Measurements from ENCODE around the gene NKX2-4. TPM values are rescaled to one million over a fixed set of nuclear protein-coding genes. Genes with fewer than 3 reads are reported as not detected.

Gene NKX2-4
- total RNA-seq, 1 donor, result not detected

GRCh38 chr20:21358737-21359136, 38.6 kb downstream of the NKX2-4 start:
- H3K36me3 ChIP-seq (ENCODE audit: insufficient read depth, low read length), result peaks cover 39% of the 10 kb centered on the region
- no peaks in the 10 kb centered on the region for H3K27me3 ChIP-seq (ENCODE audit: insufficient read depth, low read length)
- no peak overlapping the region for H3K4me2 ChIP-seq (ENCODE audit: insufficient read depth, low read length)
- TF ChIP-seq CTCF (IDR thresholded peaks at IDR 0.05; ENCODE audit: extremely low read depth, low read depth, low read length), result no peak
- H4K20me1 ChIP-seq (ENCODE audit: insufficient read depth, low read length), result no peaks in the 10 kb centered on the region
- peaks cover 13% of the 10 kb centered on the region for H3K4me1 ChIP-seq (ENCODE audit: insufficient read depth, low read length)
- H3K79me2 ChIP-seq (ENCODE audit: insufficient read depth, low read length), result no peaks in the 10 kb centered on the region
- no peak overlapping the region for H2AFZ ChIP-seq (ENCODE audit: low read length)
- DNase-seq (ENCODE audit: insufficient read length, low spot score, missing footprints), result no peak
- H3K4me3 ChIP-seq (ENCODE audit: insufficient read depth, low read length), result no peak overlapping the region
- H3K27ac ChIP-seq (ENCODE audit: low read depth, low read length), result no peak overlapping the region
- H3K9me3 ChIP-seq (ENCODE audit: low read depth, low read length), result no peaks in the 10 kb centered on the region

DNA sequence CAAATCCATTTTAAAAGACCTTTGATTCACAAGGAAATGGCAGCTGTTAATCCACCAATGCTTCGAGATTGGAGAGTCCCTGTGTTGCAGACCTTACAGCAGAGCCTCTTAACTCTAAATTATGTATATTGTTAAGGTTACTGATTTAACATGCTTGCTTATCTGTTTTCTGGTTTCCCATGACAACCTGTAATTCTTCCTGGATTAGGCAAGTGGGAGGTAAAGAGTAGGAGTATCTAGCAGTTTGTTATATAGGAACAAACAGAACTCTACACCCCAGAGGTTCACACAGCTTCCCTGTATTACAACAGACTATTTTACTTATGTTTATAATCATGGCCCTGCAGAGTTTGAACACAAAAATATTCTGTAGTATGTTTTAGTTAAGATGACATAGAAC, 39.5 kb downstream of the NKX2-4 start:
- no peaks in the 10 kb centered on the region for H4K20me1 ChIP-seq (ENCODE audit: insufficient read depth, low read length)
- TF ChIP-seq CTCF (IDR thresholded peaks at IDR 0.05; ENCODE audit: extremely low read depth, low read depth, low read length), result no peak
- no peak for DNase-seq (ENCODE audit: insufficient read length, low spot score, missing footprints)

DNA sequence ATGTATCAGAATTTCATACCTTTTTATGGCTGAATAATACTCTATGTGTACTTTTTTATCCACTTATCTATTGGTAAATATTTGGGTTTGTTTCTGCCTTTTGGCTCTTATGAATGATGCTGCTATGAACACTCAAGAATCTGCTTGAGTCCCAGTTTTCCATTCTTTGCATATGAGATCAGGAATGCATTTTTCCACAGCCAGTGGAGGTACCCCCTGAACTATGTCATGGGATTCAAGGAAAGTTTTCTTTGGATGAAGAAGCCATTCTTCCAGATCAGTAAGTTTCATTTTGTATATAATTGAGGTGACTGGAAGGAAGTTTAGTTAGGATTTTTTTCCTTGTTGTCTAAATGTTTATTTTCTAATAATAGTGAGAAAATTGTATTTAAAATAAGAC, 40.9 kb downstream of the NKX2-4 start:
- no peak overlapping the region for H3K4me3 ChIP-seq (ENCODE audit: insufficient read depth, low read length)
- no peak overlapping the region for H2AFZ ChIP-seq (ENCODE audit: low read length)
- TF ChIP-seq CTCF (IDR thresholded peaks at IDR 0.05; ENCODE audit: extremely low read depth, low read depth, low read length), result no peak
- no peaks in the 10 kb centered on the region for H3K9me3 ChIP-seq (ENCODE audit: low read depth, low read length)
- peaks cover 22% of the 10 kb centered on the region for H3K4me1 ChIP-seq (ENCODE audit: insufficient read depth, low read length)
- DNase-seq (ENCODE audit: insufficient read length, low spot score, missing footprints), result no peak
- no peak overlapping the region for H3K4me2 ChIP-seq (ENCODE audit: insufficient read depth, low read length)
- H3K79me2 ChIP-seq (ENCODE audit: insufficient read depth, low read length), result peaks cover 3% of the 10 kb centered on the region
- no peak overlapping the region for H3K27ac ChIP-seq (ENCODE audit: low read depth, low read length)
- no peaks in the 10 kb centered on the region for H4K20me1 ChIP-seq (ENCODE audit: insufficient read depth, low read length)
- no peaks in the 10 kb centered on the region for H3K27me3 ChIP-seq (ENCODE audit: insufficient read depth, low read length)
- H3K36me3 ChIP-seq (ENCODE audit: insufficient read depth, low read length), result peaks cover 26% of the 10 kb centered on the region

More for the DNA sequence above, 39.5 kb downstream of the NKX2-4 start:
- Histone ChIP-seq H3K9me3 (ENCODE audit: low read depth, low read length) (no peaks in the 10 kb centered on the region), H3K4me3 (ENCODE audit: insufficient read depth, low read length) (no peak overlapping the region), H2AFZ (ENCODE audit: low read length) (no peak overlapping the region), H3K27ac (ENCODE audit: low read depth, low read length) (no peak overlapping the region), H3K4me2 (ENCODE audit: insufficient read depth, low read length) (no peak overlapping the region), H3K27me3 (ENCODE audit: insufficient read depth, low read length) (no peaks in the 10 kb centered on the region), H3K36me3 (ENCODE audit: insufficient read depth, low read length) (peaks cover 31% of the 10 kb centered on the region), H3K4me1 (ENCODE audit: insufficient read depth, low read length) (peaks cover 14% of the 10 kb centered on the region), H3K79me2 (ENCODE audit: insufficient read depth, low read length) (no peaks in the 10 kb centered on the region)

- Histone ChIP-seq H3K4me1 (ENCODE audit: insufficient read depth, low read length) (peaks cover 19% of the 10 kb centered on the region), H3K27ac (ENCODE audit: low read depth, low read length) (no peak overlapping the region), H3K27me3 (ENCODE audit: insufficient read depth, low read length) (no peaks in the 10 kb centered on the region), H3K79me2 (ENCODE audit: insufficient read depth, low read length) (peaks cover 3% of the 10 kb centered on the region), H4K20me1 (ENCODE audit: insufficient read depth, low read length) (no peaks in the 10 kb centered on the region), H3K4me2 (ENCODE audit: insufficient read depth, low read length) (no peak overlapping the region), H3K4me3 (ENCODE audit: insufficient read depth, low read length) (no peak overlapping the region), H3K9me3 (ENCODE audit: low read depth, low read length) (no peaks in the 10 kb centered on the region), H2AFZ (ENCODE audit: low read length) (no peak overlapping the region), H3K36me3 (ENCODE audit: insufficient read depth, low read length) (peaks cover 30% of the 10 kb centered on the region)
- TF ChIP-seq CTCF (IDR thresholded peaks at IDR 0.05; ENCODE audit: extremely low read depth, low read depth, low read length), result no peak
- DNase-seq (ENCODE audit: insufficient read length, low spot score, missing footprints), result no peak
Measured at GRCh38 chr20:21355981-21356380, 41.3 kb downstream of the NKX2-4 start.

Data from osteoblast (primary cell).